BJ (cell line): Measurements from ENCODE around the gene PROC. TPM values are rescaled to one million over a fixed set of nuclear protein-coding genes. Genes with fewer than 3 reads are reported as not detected.

Experiments
- CTCF ChIA-PET: fragments of 350-600 bp; formaldehyde crosslinking; extraction: SDS; loops from one replicate; lab custom pipeline; 2021; ENCODE audit warnings: antibody characterized with exemption, inconsistent platforms; lab: Yijun Ruan, JAX
- POLR2A ChIA-PET: fragments of 300-600 bp; sonication (Branson Sonifier 250); formaldehyde crosslinking; extraction: SDS; loops from one replicate; lab custom pipeline; 2021; ENCODE audit warnings: antibody characterized with exemption; lab: Charles Lee
- DNase-seq: peaks from one replicate; pipeline ENCODE4 v3.0.0-alpha.2; 2011; ENCODE audit warnings: low read depth
- H3K27me3 ChIP-seq: 2 replicates; pipeline ENCODE4 v1.6.0; 2011; ENCODE audit warnings: low read length; ENCODE audit not compliant: control insufficient read depth, insufficient read depth
- H3K36me3 ChIP-seq: 2 replicates; pipeline ENCODE4 v1.5.1; 2011; ENCODE audit warnings: low read length; ENCODE audit not compliant: control insufficient read depth, insufficient read depth
- H3K4me3 ChIP-seq: 2 replicates; pipeline ENCODE4 v1.5.1; 2011; ENCODE audit warnings: low read depth, mild to moderate bottlenecking, control low read depth, low read length
- CTCF ChIP-seq: IDR thresholded peaks from 2 replicates; pipeline ENCODE4 v1.5.1; 2011; ENCODE audit warnings: low read depth, mild to moderate bottlenecking, control low read depth, inconsistent platforms, low read length, moderate library complexity; ENCODE audit not compliant: insufficient read depth
- polyA plus RNA-seq: library from polyadenylated mRNA; depleted of rRNA; stranded (reverse); fragments of >200 nt; gene quantifications from 2 replicates; pipeline ENCODE4 v1.2.3, GENCODE V29; 2011

The PROC gene
- polyA plus RNA-seq, 1 experiment, result 0.11 TPM

DNA sequence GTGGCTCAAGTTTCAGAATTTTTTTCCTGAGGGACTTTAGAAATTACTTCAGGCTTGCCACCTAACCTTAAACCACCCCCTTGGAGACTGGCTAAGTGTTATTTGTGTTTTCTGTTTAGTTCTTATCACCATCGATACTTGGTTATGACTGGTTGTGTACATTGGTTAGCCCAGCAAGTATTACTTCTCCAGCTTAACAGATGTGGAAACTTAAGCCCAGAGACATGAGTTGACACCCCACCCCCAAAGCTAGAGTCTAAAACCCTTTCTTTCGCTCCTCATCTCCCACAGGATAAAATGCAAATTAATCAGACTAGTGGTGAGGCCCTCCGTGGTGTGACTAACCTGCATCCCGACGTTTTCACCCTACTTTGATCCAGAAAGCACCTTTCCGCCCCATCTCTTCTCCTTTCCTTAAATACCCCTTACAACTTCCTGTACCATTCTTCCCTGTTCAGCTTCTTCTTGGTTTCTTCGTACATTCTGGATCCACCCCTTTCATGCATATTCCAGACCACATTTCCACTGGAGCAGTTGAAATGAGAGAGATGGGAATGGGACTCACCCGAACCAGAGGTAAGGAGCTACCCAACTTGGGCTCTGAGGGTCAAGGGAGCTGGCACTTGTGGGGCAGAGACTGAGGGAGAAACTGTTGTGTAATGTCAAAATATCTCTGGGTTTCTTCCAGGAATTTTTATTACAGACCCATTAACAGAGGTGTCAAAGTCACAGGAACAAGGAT, 29.6 kb upstream of the PROC start:
- Histone ChIP-seq H3K27me3 (no peaks in the 10 kb centered on the region), H3K36me3 (no peaks in the 10 kb centered on the region), H3K4me3 (peak overlapping the region; percentile 41)
- DNase-seq, result no peak
- TF ChIP-seq CTCF, result no peak
- POLR2A ChIA-PET, result no interaction called here
- CTCF ChIA-PET, result interaction anchor here (0.7 to 1.7 kb wide), 3 partner anchors 19 to 64 kb away, joined by 3 to 4 read pairs (median 4); no protein-coding TSS in a partner anchor

- Histone ChIP-seq H3K27me3 (no peaks in the 10 kb centered on the region), H3K4me3 (no peak overlapping the region), H3K36me3 (no peaks in the 10 kb centered on the region)
- ChIA-PET POLR2A (no interaction called here), CTCF (no interaction called here)
- no peak for TF ChIP-seq CTCF
- DNase-seq, result no peak
These were observed 28.3 kb upstream of the PROC start for GRCh38 chr2:127389778-127390435.

DNA sequence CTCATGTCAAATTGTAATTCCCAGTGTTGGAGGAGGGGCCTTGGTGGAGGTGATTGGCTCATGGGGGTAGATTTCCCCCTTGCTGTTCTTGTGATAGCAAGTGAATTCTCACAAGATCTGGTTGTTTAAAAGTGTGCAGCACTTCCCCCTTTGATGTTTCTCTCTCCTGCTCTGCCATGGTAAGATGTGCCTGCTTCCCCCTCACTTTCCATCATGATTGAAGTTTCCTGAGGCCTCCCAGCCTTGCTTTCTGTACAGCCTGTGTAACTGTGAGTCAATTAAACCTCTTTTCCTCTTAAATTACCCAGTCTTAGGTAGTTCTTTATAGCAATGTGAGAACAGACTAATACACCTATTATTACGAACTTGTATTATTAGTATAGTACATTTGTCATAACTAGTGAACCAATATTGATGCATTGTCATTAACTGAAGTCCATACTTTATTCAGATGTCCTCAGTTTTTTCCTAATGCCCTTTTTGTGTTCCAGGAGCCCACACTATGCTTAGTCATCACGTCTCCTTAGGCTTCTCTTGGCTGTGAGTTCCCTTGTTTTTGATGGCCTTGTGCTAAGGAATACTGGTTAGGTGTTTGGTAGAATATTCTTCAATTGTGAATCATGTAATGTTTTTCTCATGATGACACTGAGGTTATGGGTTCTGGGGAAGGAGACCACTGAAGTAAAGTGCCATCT, 25.9 kb upstream of the PROC start:
- no peak for DNase-seq
- no peaks in the 10 kb centered on the region for H3K36me3 ChIP-seq
- CTCF ChIA-PET, result no interaction called here
- TF ChIP-seq CTCF, result no peak
- H3K4me3 ChIP-seq, result no peak overlapping the region
- POLR2A ChIA-PET, result no interaction called here
- no peaks in the 10 kb centered on the region for H3K27me3 ChIP-seq

DNA sequence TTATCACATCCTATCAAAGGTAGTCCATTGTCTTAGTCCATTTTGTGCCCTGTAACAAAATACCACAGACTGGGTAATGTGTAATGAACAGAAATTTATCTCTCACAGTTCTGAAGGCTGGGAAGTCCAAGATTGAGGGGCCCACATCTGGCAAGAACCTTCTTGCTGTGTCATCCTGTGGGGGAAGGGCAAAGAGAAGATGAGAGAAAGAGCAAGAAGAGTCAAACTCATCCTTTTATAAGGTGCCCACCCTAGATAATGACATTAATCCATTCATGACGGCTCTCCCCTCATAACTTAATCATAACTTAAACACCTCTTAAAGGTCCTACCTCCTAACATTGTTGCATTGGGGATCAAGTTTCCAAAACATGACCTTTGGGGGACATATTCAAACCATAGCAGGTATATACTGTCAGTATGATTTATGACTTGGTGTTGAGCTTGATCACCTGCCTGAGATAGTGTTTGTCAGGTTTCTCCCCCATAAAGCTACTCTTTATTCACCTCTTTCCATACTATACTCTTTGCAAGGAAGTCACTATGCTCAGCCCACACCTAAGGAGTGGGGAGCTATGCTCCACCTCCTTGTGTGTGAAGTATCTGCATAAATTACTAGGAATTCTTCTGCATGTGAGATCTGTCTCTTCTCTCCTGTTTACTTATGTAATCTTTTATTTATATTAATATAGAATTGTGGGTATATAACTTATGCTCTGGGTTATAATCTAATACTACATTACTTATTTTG, 25.2 kb upstream of the PROC start:
- Histone ChIP-seq H3K4me3 (no peak overlapping the region), H3K27me3 (no peaks in the 10 kb centered on the region), H3K36me3 (no peaks in the 10 kb centered on the region)
- POLR2A ChIA-PET, result interaction anchor here (0.6 kb wide), 1 partner anchor 84 kb away, joined by 3 read pairs; no protein-coding TSS in a partner anchor
- CTCF ChIA-PET, result interaction anchor here (0.6 to 0.8 kb wide), 2 partner anchors 10 to 64 kb away, joined by 3 read pairs; no protein-coding TSS in a partner anchor
- TF ChIP-seq CTCF, result no peak
- no peak for DNase-seq
